ENCODE measurements around the gene ASF1A. TPM values are rescaled to one million over a fixed set of nuclear protein-coding genes. Genes with fewer than 3 reads are reported as not detected.

ASF1A gene
- total RNA-seq, 2 experiments from 2014 or later = 30.3 to 31.4 TPM

DNA sequence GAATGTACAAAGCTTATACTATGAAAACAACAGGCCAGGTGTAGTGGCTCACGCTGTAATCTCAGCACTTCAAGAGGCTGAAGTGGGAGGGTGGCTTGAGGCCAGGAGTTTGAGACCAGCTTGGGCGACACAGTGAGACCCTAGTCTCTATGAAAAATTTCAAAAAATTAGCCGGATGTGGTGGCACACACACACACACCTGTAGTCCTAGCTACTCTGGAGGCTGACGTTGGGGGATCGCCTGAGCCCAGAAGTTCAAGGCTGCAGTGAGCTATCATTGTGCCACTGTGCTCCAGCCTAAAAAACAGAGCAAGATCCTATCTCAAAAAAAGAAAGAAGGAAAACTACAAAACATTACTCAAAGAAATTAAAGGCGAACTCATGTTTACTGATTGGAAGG, 7.3 kb upstream of the ASF1A start:
- no peak overlapping the region for H3K4me3 Mint-ChIP-seq
- peak overlapping the region; percentile 7 for H3K27ac Mint-ChIP-seq
- DNase-seq = no peak
- H3K4me1 Mint-ChIP-seq (ENCODE audit: low read depth) = peaks cover 83% of the 10 kb centered on the region
- H3K9me3 Mint-ChIP-seq = no peaks in the 10 kb centered on the region
- CTCF ChIA-PET = interaction anchor here (0.7 to 2.2 kb wide), 2 partner anchors 10 to 154 kb away, joined by 3 to 6 read pairs; no protein-coding TSS in a partner anchor
- intact Hi-C loops (cut with micrococcal nuclease) = no loop called here
- H3K36me3 Mint-ChIP-seq (ENCODE audit: low read depth) = peaks cover 5% of the 10 kb centered on the region
- H3K27me3 Mint-ChIP-seq (ENCODE audit: low read depth) = no peaks in the 10 kb centered on the region

DNA sequence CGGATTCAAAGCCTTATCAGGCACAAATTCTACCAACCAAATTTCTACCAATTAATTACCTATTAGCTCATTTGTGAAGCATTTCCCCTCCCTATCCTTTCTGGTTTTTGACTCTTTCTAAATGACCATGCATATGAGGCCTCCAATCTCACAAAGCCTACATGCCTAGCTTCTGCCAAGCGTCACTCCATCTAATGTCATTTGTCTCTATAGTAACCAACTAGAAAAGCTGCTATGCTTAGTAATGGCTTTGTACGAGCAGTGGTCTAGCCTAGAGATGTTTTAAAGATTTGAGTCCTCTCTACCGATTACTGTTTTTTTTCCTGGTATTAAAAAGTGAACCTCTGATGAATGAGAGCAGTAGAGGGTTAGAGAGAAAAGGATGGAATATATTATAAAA, 4.8 kb upstream of the ASF1A start:
- peaks cover 68% of the 10 kb centered on the region for H3K4me1 Mint-ChIP-seq (ENCODE audit: low read depth)
- peaks cover 9% of the 10 kb centered on the region for H3K36me3 Mint-ChIP-seq (ENCODE audit: low read depth)
- H3K4me3 Mint-ChIP-seq = no peak overlapping the region
- H3K27ac Mint-ChIP-seq = no peak overlapping the region
- CTCF ChIA-PET = interaction anchor here (1.0 kb wide), 1 partner anchor 8 kb away, joined by 4 read pairs; no protein-coding TSS in a partner anchor
- no peaks in the 10 kb centered on the region for H3K27me3 Mint-ChIP-seq (ENCODE audit: low read depth)
- H3K9me3 Mint-ChIP-seq = no peaks in the 10 kb centered on the region
- DNase-seq = no peak
- intact Hi-C loops (cut with micrococcal nuclease) = no loop called here

DNA sequence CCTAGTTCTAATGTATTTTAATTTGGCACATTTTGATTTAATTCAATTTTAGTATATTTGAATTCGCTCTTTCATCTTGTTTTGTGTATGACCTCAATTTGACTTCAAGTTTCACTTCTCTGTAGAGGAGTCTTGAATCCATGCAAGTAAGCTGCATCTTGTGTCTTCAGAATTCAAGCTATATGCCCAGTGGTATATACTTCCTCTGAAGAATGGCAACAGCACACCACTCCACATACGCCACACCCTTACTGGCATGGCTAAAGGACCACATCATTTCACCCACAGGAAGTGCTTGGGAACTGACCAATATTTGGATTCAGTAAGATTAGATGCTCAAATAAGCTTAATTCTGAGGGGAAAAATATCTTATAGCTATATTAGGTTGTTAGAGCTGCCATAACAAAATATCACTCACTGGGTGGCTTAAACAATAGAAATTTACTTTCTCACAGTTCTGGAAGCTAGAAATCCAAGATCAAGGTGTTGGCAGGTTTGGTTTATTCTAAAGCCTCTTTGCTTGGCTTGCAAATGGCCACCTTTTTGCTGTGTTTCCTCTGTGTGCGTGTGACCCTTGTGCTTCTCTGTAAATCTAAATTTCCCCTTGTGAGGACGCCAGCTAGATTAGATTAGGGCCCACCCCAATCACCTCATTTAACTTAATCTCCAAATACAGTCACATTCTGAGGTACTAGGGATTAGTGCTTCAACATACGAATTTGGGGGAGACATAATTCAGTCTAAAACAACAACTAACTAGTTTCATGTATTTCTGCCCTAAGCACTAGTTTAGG, 2.8 kb upstream of the ASF1A start:
- CTCF ChIA-PET = interaction anchor here (0.5 to 3.4 kb wide), 7 partner anchors 9 to 285 kb away, joined by 3 to 20 read pairs (median 4); no protein-coding TSS in a partner anchor
- no peaks in the 10 kb centered on the region for H3K9me3 Mint-ChIP-seq
- H3K27ac Mint-ChIP-seq = peak overlapping the region; percentile 97
- peaks cover 55% of the 10 kb centered on the region for H3K4me1 Mint-ChIP-seq (ENCODE audit: low read depth)
- H3K4me3 Mint-ChIP-seq = peak overlapping the region; percentile 88
- no peaks in the 10 kb centered on the region for H3K27me3 Mint-ChIP-seq (ENCODE audit: low read depth)
- H3K36me3 Mint-ChIP-seq (ENCODE audit: low read depth) = peaks cover 12% of the 10 kb centered on the region
- intact Hi-C loops (cut with micrococcal nuclease) = loop anchor here (1.0 to 5.0 kb wide), 4 partner anchors 9 to 1289 kb away; partner anchors contain the start of genes GOPC and NUS1
- DNase-seq = no peak

DNA sequence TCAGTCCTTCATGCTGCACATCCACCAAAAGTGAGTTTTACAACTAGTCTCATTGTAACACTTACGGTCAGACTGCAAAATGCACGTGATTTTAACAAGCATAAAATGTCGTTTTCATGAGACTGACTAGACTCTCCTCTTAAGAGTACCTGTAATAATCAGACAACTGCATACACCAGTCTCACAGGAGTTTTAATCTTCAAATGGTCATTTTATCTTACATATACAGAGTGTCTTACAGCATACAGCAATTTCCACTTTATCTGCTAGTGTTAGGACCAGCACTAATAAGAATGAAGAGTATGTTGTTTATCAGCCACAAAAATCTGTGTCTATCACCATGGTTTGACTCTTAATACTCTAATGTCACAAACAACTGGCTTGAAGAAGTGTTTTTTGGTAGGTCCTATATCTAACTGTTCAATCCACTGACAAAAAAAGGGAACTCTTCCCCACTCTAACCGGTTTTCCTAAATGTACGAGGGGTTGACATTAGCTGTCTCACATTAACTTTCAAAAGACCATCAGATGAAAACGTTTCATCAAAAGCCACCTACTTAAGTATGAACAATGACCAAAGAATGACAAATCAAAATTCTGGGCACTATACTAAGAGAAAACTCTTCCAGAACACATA, 1.5 kb upstream of the ASF1A start:
- intact Hi-C loops (cut with micrococcal nuclease) = loop anchor here (2.0 to 5.0 kb wide), 6 partner anchors 48 to 1290 kb away; partner anchors contain the start of genes GOPC and NUS1
- no peaks in the 10 kb centered on the region for H3K9me3 Mint-ChIP-seq
- H3K4me3 Mint-ChIP-seq = peak overlapping the region; percentile 88
- H3K4me1 Mint-ChIP-seq (ENCODE audit: low read depth) = peaks cover 50% of the 10 kb centered on the region
- H3K27me3 Mint-ChIP-seq (ENCODE audit: low read depth) = no peaks in the 10 kb centered on the region
- peaks cover 12% of the 10 kb centered on the region for H3K36me3 Mint-ChIP-seq (ENCODE audit: low read depth)
- CTCF ChIA-PET = interaction anchor here (0.8 to 3.4 kb wide), 2 partner anchors 11 to 234 kb away, joined by 3 to 20 read pairs; no protein-coding TSS in a partner anchor
- DNase-seq = no peak
- peak overlapping the region; percentile 97 for H3K27ac Mint-ChIP-seq

DNA sequence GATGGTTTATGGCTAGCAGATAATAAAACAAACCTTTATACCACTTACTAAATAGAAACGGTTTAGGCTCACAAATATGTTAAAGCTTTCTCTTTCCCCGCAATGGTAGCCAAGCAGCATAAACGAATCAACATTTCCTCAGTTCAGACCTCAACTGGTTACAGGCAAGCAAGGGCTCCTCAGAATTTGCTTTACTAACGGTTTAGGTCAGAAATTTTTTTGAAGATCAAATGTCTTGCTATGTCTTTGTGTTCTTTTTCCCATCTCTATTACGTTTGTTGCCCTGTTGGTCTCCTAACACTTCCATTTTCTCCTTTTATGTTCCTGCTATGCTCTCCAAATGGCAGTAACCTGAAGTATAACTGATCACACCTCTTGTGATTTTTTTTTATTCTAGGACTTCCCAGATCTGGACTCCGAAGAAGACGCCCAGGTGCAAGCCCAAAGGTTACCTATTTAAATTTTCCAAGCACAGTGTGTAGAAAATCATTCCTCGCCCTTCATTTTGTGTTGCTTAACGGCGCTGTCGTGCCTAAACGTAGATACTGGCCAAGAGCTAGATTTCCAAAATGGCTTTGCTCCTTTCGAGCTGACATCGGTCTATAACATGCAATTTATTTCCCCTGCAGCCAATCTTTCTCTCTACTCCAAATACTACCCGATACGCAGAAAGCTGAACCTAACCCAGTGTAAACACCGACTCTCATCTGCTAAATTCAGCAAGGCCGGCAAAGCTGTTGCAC, 717 bp upstream of the ASF1A start:
- intact Hi-C loops (cut with micrococcal nuclease) = loop anchor here (1.0 to 5.0 kb wide), 7 partner anchors 48 to 1291 kb away; partner anchors contain the start of genes GOPC and NUS1
- Mint-ChIP-seq H3K9me3 (no peaks in the 10 kb centered on the region), H3K4me1 (ENCODE audit: low read depth) (peaks cover 51% of the 10 kb centered on the region), H3K27ac (peak overlapping the region; percentile 97), H3K36me3 (ENCODE audit: low read depth) (peaks cover 8% of the 10 kb centered on the region), H3K4me3 (peak overlapping the region; percentile 88), H3K27me3 (ENCODE audit: low read depth) (no peaks in the 10 kb centered on the region)
- peak; percentile 71 for DNase-seq
- CTCF ChIA-PET = interaction anchor here (0.5 to 3.4 kb wide), 6 partner anchors 10 to 233 kb away, joined by 3 to 20 read pairs (median 4); no protein-coding TSS in a partner anchor

DNA sequence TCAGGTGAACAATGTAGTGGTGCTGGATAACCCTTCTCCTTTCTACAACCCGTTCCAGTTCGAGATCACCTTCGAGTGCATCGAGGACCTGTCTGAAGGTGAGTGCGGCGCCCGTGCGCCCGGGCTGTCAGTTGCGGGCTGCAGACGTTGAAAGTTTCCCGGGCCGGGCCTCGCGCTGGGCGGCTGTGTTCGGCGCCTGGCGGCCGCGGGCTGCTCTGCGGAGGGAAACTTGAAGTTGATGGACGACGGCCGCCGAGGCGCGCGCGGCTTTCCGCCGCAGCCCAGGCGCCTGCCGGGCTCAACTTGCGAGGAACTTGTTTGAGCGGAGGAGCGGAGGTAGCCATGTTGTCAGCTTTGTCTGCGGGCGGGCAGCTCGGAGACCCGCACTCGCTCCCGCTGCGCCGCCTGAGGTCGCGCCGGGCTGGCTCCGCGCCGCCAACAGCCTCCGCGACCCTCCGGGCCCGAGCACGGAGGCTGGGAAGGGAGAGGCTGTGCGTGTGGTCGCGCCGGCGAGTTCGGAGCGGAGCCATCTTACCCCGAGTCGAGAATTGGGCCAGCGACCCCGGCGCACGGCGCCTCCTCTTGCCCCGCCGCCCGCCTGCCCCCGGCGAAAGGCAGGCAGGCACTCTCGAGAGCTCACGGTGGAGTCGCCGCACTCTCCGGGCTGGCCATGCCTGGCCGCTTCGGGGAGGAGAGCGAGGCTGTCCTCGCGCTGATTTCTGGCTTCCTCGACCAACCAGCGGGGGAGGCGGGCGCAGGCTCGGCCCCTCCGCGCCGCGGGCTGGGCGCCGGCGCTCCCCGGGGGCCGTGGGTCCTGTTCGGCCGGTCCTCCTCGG, 691 bp downstream of the ASF1A start:
- Mint-ChIP-seq H3K27ac (peak overlapping the region; percentile 97), H3K4me3 (peak overlapping the region; percentile 88), H3K4me1 (ENCODE audit: low read depth) (peaks cover 49% of the 10 kb centered on the region), H3K9me3 (no peaks in the 10 kb centered on the region), H3K27me3 (ENCODE audit: low read depth) (no peaks in the 10 kb centered on the region), H3K36me3 (ENCODE audit: low read depth) (peaks cover 14% of the 10 kb centered on the region)
- CTCF ChIA-PET = interaction anchor here (0.7 to 3.4 kb wide), 6 partner anchors 12 to 215 kb away, joined by 3 to 20 read pairs (median 7); no protein-coding TSS in a partner anchor
- intact Hi-C loops (cut with micrococcal nuclease) = loop anchor here (1.0 to 5.0 kb wide), 11 partner anchors 40 to 1292 kb away; partner anchors contain the start of genes CEP85L, GOPC and NUS1
- DNase-seq = peak; percentile 62

DNA sequence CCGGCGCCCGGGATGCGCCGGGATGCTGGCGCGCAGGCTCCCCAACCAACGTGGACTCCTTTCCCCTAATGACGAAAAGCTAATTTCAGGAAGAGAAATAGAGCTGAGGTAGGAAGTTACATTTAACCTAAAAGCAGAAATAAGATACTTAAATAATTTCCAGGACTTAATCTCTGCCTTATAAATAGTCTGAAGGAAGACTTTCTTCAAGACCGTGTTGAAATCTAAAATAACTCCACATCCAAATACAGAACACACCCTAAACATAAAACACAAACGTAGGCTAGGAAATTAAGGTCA, 1.3 kb downstream of the ASF1A start:
- intact Hi-C loops (cut with micrococcal nuclease) = loop anchor here (2.0 kb wide), 1 partner anchor 68 kb away; no protein-coding TSS in a partner anchor
- Mint-ChIP-seq H3K27me3 (ENCODE audit: low read depth) (no peaks in the 10 kb centered on the region), H3K4me1 (ENCODE audit: low read depth) (peaks cover 52% of the 10 kb centered on the region), H3K27ac (peak overlapping the region; percentile 93), H3K36me3 (ENCODE audit: low read depth) (peaks cover 19% of the 10 kb centered on the region), H3K4me3 (peak overlapping the region; percentile 88), H3K9me3 (no peaks in the 10 kb centered on the region)
- CTCF ChIA-PET = interaction anchor here (0.7 to 3.2 kb wide), 6 partner anchors 11 to 215 kb away, joined by 3 to 15 read pairs (median 7); no protein-coding TSS in a partner anchor
- no peak for DNase-seq

DNA sequence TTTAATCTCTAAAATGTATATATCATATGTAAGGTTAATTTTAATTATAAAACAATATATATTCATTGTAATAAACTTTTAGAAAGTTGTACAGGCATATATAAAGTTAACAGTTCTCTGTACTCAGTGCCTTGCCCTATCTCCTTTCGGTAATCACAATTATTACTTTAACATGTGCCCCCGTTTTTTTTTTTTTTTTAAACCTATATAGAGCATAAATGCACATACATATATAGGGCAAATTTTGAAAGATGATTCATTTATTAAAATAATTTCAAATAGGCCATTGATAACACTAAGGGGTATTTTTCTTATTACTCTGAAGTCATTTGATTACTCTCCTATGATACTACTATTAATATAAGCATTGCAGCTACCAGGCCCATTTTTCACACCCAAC, 1.9 kb downstream of the ASF1A start:
- Mint-ChIP-seq H3K36me3 (ENCODE audit: low read depth) (peaks cover 22% of the 10 kb centered on the region), H3K27me3 (ENCODE audit: low read depth) (no peaks in the 10 kb centered on the region), H3K9me3 (no peaks in the 10 kb centered on the region), H3K27ac (peak overlapping the region; percentile 82), H3K4me1 (ENCODE audit: low read depth) (peaks cover 54% of the 10 kb centered on the region), H3K4me3 (peak overlapping the region; percentile 67)
- DNase-seq = no peak
- intact Hi-C loops (cut with micrococcal nuclease) = loop anchor here (1.0 to 2.0 kb wide), 3 partner anchors 53 to 331 kb away; no protein-coding TSS in a partner anchor
- CTCF ChIA-PET = interaction anchor here (0.6 to 3.2 kb wide), 16 partner anchors 9 to 402 kb away, joined by 3 to 15 read pairs (median 4); no protein-coding TSS in a partner anchor

DNA sequence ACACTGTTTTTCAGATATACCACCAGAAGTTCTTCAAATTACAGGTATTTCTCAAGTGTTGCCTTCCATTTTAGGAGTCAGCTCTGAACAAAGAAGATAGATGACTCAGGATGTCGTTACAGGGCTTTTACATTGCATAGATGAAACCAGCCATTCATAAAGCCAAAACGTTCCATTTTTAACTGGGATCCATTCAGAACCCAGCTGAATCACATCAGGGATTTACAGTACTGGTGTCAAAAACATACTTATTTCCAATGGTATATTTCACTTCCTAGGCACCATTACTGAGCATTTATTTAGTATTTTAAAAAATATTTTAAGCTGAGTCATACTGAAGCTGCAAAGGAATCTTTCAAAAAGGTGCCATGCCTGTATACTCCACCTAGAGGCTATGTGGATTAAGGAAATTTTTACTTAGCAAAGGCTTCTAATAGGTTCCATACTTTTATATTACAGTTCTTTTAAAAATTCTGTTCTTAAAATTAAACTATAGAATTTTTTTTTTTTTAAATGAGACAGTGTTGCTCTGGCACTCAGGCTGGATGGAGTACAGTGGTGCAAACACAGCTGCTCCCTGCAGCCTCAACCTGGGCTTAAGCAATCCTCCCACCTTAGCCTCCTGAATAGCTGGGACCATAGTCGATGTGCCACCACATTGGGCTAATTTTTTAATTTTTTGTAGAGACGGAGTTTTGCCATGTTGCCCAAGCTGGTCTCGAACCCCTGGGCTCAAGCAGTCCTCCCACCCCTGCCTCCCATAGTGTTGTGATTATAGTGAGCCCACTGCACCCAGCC, 2.6 kb downstream of the ASF1A start:
- H3K4me3 Mint-ChIP-seq = peak overlapping the region; percentile 67
- H3K27ac Mint-ChIP-seq = peak overlapping the region; percentile 82
- H3K9me3 Mint-ChIP-seq = no peaks in the 10 kb centered on the region
- DNase-seq = no peak
- peaks cover 26% of the 10 kb centered on the region for H3K36me3 Mint-ChIP-seq (ENCODE audit: low read depth)
- no peaks in the 10 kb centered on the region for H3K27me3 Mint-ChIP-seq (ENCODE audit: low read depth)
- H3K4me1 Mint-ChIP-seq (ENCODE audit: low read depth) = peaks cover 54% of the 10 kb centered on the region
- CTCF ChIA-PET = interaction anchor here (0.6 to 3.2 kb wide), 24 partner anchors 8 to 457 kb away, joined by 3 to 15 read pairs (median 3); no protein-coding TSS in a partner anchor
- intact Hi-C loops (cut with micrococcal nuclease) = loop anchor here (1.0 kb wide), 2 partner anchors 53 to 331 kb away; no protein-coding TSS in a partner anchor

DNA sequence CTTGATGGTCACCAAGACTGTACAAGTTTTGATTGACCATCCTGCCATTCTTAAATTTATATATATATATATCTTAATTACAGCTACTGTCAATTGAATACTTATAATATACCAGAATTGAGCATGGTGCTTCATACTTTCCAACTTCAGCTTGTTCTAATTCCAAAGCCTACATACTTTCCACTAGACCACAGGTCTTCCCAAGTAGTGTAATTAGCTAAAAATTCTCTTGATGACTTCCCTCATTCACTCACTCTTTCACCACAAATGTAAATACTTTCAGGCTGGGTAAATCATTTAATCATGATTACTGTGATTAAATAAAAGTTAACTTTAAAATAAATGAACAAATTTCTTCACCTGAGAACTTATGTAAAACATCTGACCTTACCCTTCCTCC, 3.4 kb downstream of the ASF1A start:
- Mint-ChIP-seq H3K27ac (peak overlapping the region; percentile 60), H3K9me3 (no peaks in the 10 kb centered on the region), H3K4me1 (ENCODE audit: low read depth) (peaks cover 53% of the 10 kb centered on the region), H3K27me3 (ENCODE audit: low read depth) (no peaks in the 10 kb centered on the region), H3K36me3 (ENCODE audit: low read depth) (peaks cover 28% of the 10 kb centered on the region), H3K4me3 (no peak overlapping the region)
- no peak for DNase-seq
- CTCF ChIA-PET = interaction anchor here (0.7 to 3.2 kb wide), 12 partner anchors 8 to 233 kb away, joined by 3 to 15 read pairs (median 3); no protein-coding TSS in a partner anchor
- intact Hi-C loops (cut with micrococcal nuclease) = no loop called here
